H1 (cell line): ENCODE data around the gene CARD11. TPM values are rescaled to one million over a fixed set of nuclear protein-coding genes. Genes with fewer than 3 reads are reported as not detected.

Experiments
- CTCF ChIA-PET: fragments of 300-600 bp; sonication (Branson Sonifier 250); formaldehyde crosslinking; loops from one replicate; lab custom pipeline; 2021; ENCODE audit not compliant: partially characterized antibody; lab: Charles Lee
- POLR2A ChIA-PET: fragments of 300-600 bp; sonication (Branson Sonifier 250); formaldehyde crosslinking; loops from one replicate; lab custom pipeline; 2021; ENCODE audit warnings: inconsistent platforms; ENCODE audit not compliant: partially characterized antibody; lab: Charles Lee
- DNase-seq, 2 experiments: peaks; one replicate each; pipeline versions ENCODE4 v3.0.0 to v3.0.0-alpha.2; 2010 to 2022; ENCODE audit warnings: low spot score in 2 of 2, low read depth in 1 of 2, mixed read lengths in 1 of 2
- FAIRE-seq: peaks from 2 replicates; lab custom pipeline; 2011; peaks lifted over from hg19 to GRCh38; lab: Jason Lieb, UNC
- H2AFZ ChIP-seq: 2 replicates; pipeline ENCODE4 v1.8.1; 2012; ENCODE audit warnings: low read length, inconsistent platforms
- H2AK5ac ChIP-seq: 2 replicates; pipeline ENCODE4 v1.6.1; 2013; ENCODE audit warnings: low read depth, low read length
- H2BK120ac ChIP-seq: replicated peaks from 2 replicates; pipeline ENCODE3; 2013; ENCODE audit warnings: low read depth, low read length, inconsistent platforms
- H2BK12ac ChIP-seq: 2 replicates; pipeline ENCODE4 v1.6.1; 2013; ENCODE audit warnings: low read depth, low read length
- H2BK15ac ChIP-seq: 2 replicates; pipeline ENCODE4 v1.6.1; 2013; ENCODE audit warnings: low read length
- H2BK20ac ChIP-seq: 2 replicates; pipeline ENCODE4 v1.6.1; 2013; ENCODE audit warnings: low read length
- H2BK5ac ChIP-seq: 2 replicates; pipeline ENCODE4 v1.6.1; 2013; ENCODE audit warnings: low read depth, low read length
- H3K14ac ChIP-seq: 2 replicates; pipeline ENCODE4 v1.6.1; 2013; ENCODE audit warnings: inconsistent platforms; ENCODE audit not compliant: insufficient read length
- H3K18ac ChIP-seq: 2 replicates; pipeline ENCODE4 v1.6.1; 2013; ENCODE audit warnings: low read length; ENCODE audit errors: extremely low read depth
- H3K23ac ChIP-seq: 2 replicates; pipeline ENCODE4 v1.6.1; 2013; ENCODE audit warnings: inconsistent platforms; ENCODE audit not compliant: insufficient read length
- H3K23me2 ChIP-seq: 2 replicates; pipeline ENCODE4 v1.6.1; 2013; ENCODE audit warnings: low read depth, low read length
- H3K27ac ChIP-seq: 2 replicates; pipeline ENCODE4 v1.6.1; 2011; ENCODE audit warnings: low read depth, low read length, inconsistent platforms
- H3K27me3 ChIP-seq, 4 experiments: replicated peaks in 1 of 4; 1 replicate in 1 of 4; 2 replicates in 3 of 4; pipeline versions ENCODE4 v1.6.1 to v1.8.1; 2011 to 2013; ENCODE audit warnings: low read length in 3 of 4, mild to moderate bottlenecking in 3 of 4, inconsistent platforms in 2 of 4, mixed read lengths in 2 of 4, moderate library complexity in 1 of 4; ENCODE audit not compliant: control insufficient read depth in 3 of 4, insufficient read depth in 3 of 4; ENCODE audit errors: extremely low read depth in 1 of 4
- H3K36me3 ChIP-seq, 4 experiments: 2 replicates each; pipeline versions ENCODE4 v1.6.1 to v1.8.1; 2011 to 2013; ENCODE audit warnings: mild to moderate bottlenecking in 4 of 4, low read length in 3 of 4, moderate library complexity in 2 of 4, control low read depth in 1 of 4, inconsistent platforms in 1 of 4; ENCODE audit not compliant: insufficient read depth in 4 of 4, control insufficient read depth in 2 of 4
- H3K4ac ChIP-seq: replicated peaks from 2 replicates; pipeline ENCODE3; 2013; ENCODE audit warnings: low read length, low read depth, mixed read lengths, inconsistent platforms; ENCODE audit not compliant: insufficient read length
- H3K4me1 ChIP-seq, 4 experiments: replicated peaks in 1 of 4; 1 replicate in 1 of 4; 2 replicates in 3 of 4; pipeline versions ENCODE4 v1.6.1 to v1.8.1; 2011 to 2013; ENCODE audit warnings: low read length in 3 of 4, inconsistent platforms in 2 of 4, mixed read lengths in 1 of 4; ENCODE audit not compliant: insufficient read depth in 4 of 4, control insufficient read depth in 3 of 4
- H3K4me2 ChIP-seq, 2 experiments: 2 replicates each; pipeline versions ENCODE4 v1.6.1 to v1.8.1; 2011 to 2013; ENCODE audit warnings: low read depth in 2 of 2, low read length in 2 of 2, control low read depth in 1 of 2, inconsistent platforms in 1 of 2, mild to moderate bottlenecking in 1 of 2; ENCODE audit not compliant: insufficient read depth in 1 of 2
- H3K4me3 ChIP-seq, 4 experiments: fragments of 200-600, 300-600 bp in 1 of 4; sonication (generic), shearing (Covaris generic), sonication (Bioruptor Twin) in 1 of 4; 2 replicates each; pipeline versions ENCODE4 v1.5.1 to v1.8.1; 2011 to 2016; ENCODE audit warnings: low read length in 4 of 4, low read depth in 3 of 4, control low read depth in 2 of 4, inconsistent platforms in 2 of 4, mild to moderate bottlenecking in 2 of 4, mixed read lengths in 1 of 4, moderate library complexity in 1 of 4; ENCODE audit not compliant: insufficient read depth in 2 of 4; ENCODE audit errors: extremely low read depth in 1 of 4
- H3K56ac ChIP-seq: replicated peaks from 2 replicates; pipeline ENCODE3; 2013; ENCODE audit warnings: low read depth, mild to moderate bottlenecking, mixed read lengths, low read length, inconsistent platforms; ENCODE audit not compliant: insufficient read length
- H3K79me1 ChIP-seq: 2 replicates; pipeline ENCODE4 v1.6.1; 2013; ENCODE audit warnings: low read depth, low read length, control low read depth
- H3K79me2 ChIP-seq, 2 experiments: 2 replicates each; pipeline versions ENCODE4 v1.6.1 to v1.8.1; 2012 to 2013; ENCODE audit warnings: low read length in 2 of 2, mild to moderate bottlenecking in 2 of 2, inconsistent platforms in 1 of 2; ENCODE audit not compliant: insufficient read depth in 2 of 2, control insufficient read depth in 1 of 2
- H3K9ac ChIP-seq, 4 experiments: replicated peaks in 1 of 4; 1 replicate in 1 of 4; 2 replicates in 3 of 4; pipeline versions ENCODE4 v1.6.1 to v1.8.1; 2011 to 2013; ENCODE audit warnings: low read depth in 3 of 4, low read length in 3 of 4, control low read depth in 2 of 4, mild to moderate bottlenecking in 2 of 4, moderate library complexity in 2 of 4, inconsistent platforms in 1 of 4; ENCODE audit errors: extremely low read depth in 1 of 4
- H3K9me3 ChIP-seq, 2 experiments: 2 replicates each; pipeline versions ENCODE4 v1.6.1 to v1.8.1; 2012 to 2013; ENCODE audit warnings: mild to moderate bottlenecking in 2 of 2, moderate library complexity in 2 of 2, control low read depth in 1 of 2, inconsistent platforms in 1 of 2, low read depth in 1 of 2, low read length in 1 of 2, mixed read lengths in 1 of 2; ENCODE audit not compliant: insufficient read depth in 2 of 2
- H4K20me1 ChIP-seq, 2 experiments: replicated peaks in 1 of 2; 2 replicates each; pipeline versions ENCODE3 to v1.8.1; 2011 to 2013; ENCODE audit warnings: inconsistent platforms in 2 of 2, low read length in 2 of 2, mild to moderate bottlenecking in 1 of 2; ENCODE audit not compliant: insufficient read depth in 2 of 2, control insufficient read depth in 1 of 2
- H4K5ac ChIP-seq: 2 replicates; pipeline ENCODE4 v1.6.1; 2013; ENCODE audit warnings: low read length, low read depth, mixed read lengths, inconsistent platforms; ENCODE audit not compliant: insufficient read length
- H4K8ac ChIP-seq: 2 replicates; pipeline ENCODE4 v1.8.0; 2013; ENCODE audit warnings: mild to moderate bottlenecking, moderate library complexity, low read length, inconsistent platforms; ENCODE audit not compliant: insufficient read depth; ENCODE audit errors: extremely low read depth
- H4K91ac ChIP-seq: replicated peaks from 2 replicates; pipeline ENCODE3; 2013; ENCODE audit warnings: low read length, mixed read lengths, inconsistent platforms; ENCODE audit not compliant: insufficient read length
- EZH2 ChIP-seq: fragments of 200-600 bp; sonication (generic); IDR thresholded peaks from 2 replicates; pipeline ENCODE4 v1.7.1; 2012; ENCODE audit warnings: low read depth, mild to moderate bottlenecking, moderate library complexity, low read length, inconsistent platforms; ENCODE audit not compliant: severe bottlenecking
- HDAC6 ChIP-seq: IDR thresholded peaks from one replicate; pipeline ENCODE4 v1.7.1; 2012; ENCODE audit warnings: low read depth, mild to moderate bottlenecking, inconsistent platforms, low read length, moderate library complexity
- SRF ChIP-seq: IDR thresholded peaks from 2 replicates; pipeline ENCODE4 v1.6.1; 2011; ENCODE audit warnings: mild to moderate bottlenecking, low read depth, low read length, moderate library complexity
- WGBS, 2 experiments: shearing (Covaris generic) in 1 of 2; methylation state at CpG; one replicate each; pipeline versions ENCODE4 v1.1.6 to v1.1.7; 2013 to 2015; ENCODE audit warnings: low lambda C conversion rate in 2 of 2, mixed read lengths in 2 of 2, inconsistent platforms in 1 of 2, low coverage in 1 of 2, missing lambda C conversion rate in 1 of 2; ENCODE audit not compliant: insufficient replicate concordance in 2 of 2, insufficient coverage in 1 of 2, insufficient read length in 1 of 2; ENCODE audit errors: extremely low coverage in 1 of 2, missing lambda C conversion rate in 1 of 2; 5-methylcytosine and 5-hydroxymethylcytosine counted together
- polyA plus RNA-seq, 7 experiments: library from polyadenylated mRNA; depleted of rRNA in 3 of 7; stranded (reverse) in 5 of 7; unstranded in 2 of 7; fragments of >200 nt in 5 of 7; fragments of 200-250 nt in 2 of 7; gene quantifications; 1 replicate in 5 of 7; 2 replicates in 1 of 7; 4 replicates in 1 of 7; pipeline versions ENCODE4 v1.2.1 to v1.2.3, GENCODE V29; 2011 to 2013; ENCODE audit warnings: missing spikeins in 2 of 7, mixed read lengths in 2 of 7
- total RNA-seq: library from RNA; stranded (reverse); fragmentation: NEBNext Ultra II Directional; extraction: Animal tissue kit (Norgen Biotek cat#: 25700); gene quantifications from 2 replicates; pipeline ENCODE4 v1.2.1, GENCODE V29; 2021

CARD11 gene
- total and polyA plus RNA-seq, 2 of the 8 experiments (the other 6 are each of a cell fraction or from before 2014, with no cell fraction given): 12.6 to 29.8 TPM

DNA sequence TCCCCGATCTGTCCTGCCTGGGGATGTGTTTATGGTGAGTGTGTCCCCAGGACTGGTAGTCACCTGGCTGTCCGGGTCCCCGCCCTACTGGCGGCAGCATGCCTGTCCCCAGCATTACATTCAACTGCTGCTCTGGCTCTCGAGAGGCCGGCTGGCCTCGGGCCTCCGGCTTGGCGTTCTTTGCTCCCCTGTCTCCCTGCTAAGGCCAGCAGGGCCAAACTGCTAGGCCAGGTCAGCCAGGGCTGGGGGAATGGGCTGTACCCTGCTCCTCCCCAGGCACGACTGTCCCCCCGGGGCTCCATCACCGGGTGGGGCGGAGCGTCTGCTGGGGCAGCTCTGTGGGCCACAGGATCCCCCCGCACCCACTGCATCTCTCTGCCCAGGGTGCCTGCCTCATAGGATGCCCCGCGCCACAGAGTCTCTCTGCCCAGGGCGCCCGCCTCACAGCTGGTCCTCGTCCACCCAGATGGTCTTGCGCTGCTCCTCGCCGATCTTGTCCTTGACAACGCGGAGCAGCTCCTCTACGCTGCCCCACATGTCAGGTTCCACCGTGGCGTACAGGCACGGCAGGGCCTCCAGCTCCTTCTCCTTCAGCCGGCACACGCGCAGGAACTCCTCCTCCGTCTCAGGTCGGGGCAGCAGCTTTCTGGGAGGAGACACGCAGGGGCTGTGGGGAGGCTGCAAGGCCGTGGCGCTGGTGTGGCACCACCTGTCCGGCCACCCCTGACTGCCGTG is 137.3 kb downstream of the CARD11 start:
- Histone ChIP-seq H4K91ac (no peak overlapping the region), H3K18ac (no peak overlapping the region), H3K27ac (no peak overlapping the region), H2AK5ac (no peak overlapping the region)
- FAIRE-seq: no peak
- no peak for TF ChIP-seq SRF
- no peak for TF ChIP-seq HDAC6
- TF ChIP-seq EZH2: no peak
- TF ChIP-seq, all 59 proteins: peak for 0
- no peaks in the 10 kb centered on the region for H4K20me1 ChIP-seq
- H2BK5ac ChIP-seq: no peak overlapping the region
- no peak overlapping the region for H2BK20ac ChIP-seq
- H3K27me3 ChIP-seq: no peaks in the 10 kb centered on the region
- H3K4me3 ChIP-seq: no peak overlapping the region
- no peaks in the 10 kb centered on the region for H3K36me3 ChIP-seq
- H2BK15ac ChIP-seq: no peak overlapping the region
- no peaks in the 10 kb centered on the region for H3K23me2 ChIP-seq
- H3K79me1 ChIP-seq: no peaks in the 10 kb centered on the region; the same call in 1 of the 2 replicates
- H3K23ac ChIP-seq: no peak overlapping the region
- no peak overlapping the region for H3K14ac ChIP-seq
- no peak overlapping the region for H3K9ac ChIP-seq
- no peak overlapping the region for H4K8ac ChIP-seq
- no peaks in the 10 kb centered on the region for H3K9me3 ChIP-seq
- H3K79me2 ChIP-seq: no peaks in the 10 kb centered on the region
- no peak overlapping the region for H3K4me2 ChIP-seq
- H3K56ac ChIP-seq: no peak overlapping the region
- H3K4ac ChIP-seq: no peak overlapping the region
- ChIA-PET POLR2A (no interaction called here), CTCF (interaction anchor here (0.8 to 5.4 kb wide), 2 partner anchors 16 to 41 kb away, joined by 4 to 29 read pairs; no protein-coding TSS in a partner anchor)
- no peak for DNase-seq
- H4K5ac ChIP-seq: no peak overlapping the region
- no peak overlapping the region for H2AFZ ChIP-seq
- no peaks in the 10 kb centered on the region for H3K4me1 ChIP-seq
- no peak overlapping the region for H2BK12ac ChIP-seq
- no peak overlapping the region for H2BK120ac ChIP-seq
- 94% methylated on average over 37 of the region's 39 CpGs; no CpG with 5 or more reads in 1 of the 2 experiments for WGBS, 2 experiments
